Esophagus muscularis mucosa (tissue), 4 donors: ENCODE data around the gene ARL15. TPM values are rescaled to one million over a fixed set of nuclear protein-coding genes. Genes with fewer than 3 reads are reported as not detected.

Experiments used
- DNase-seq: peaks from one replicate; pipeline ENCODE4 v3.0.0-alpha.2; 2017; ENCODE audit errors: extremely low spot score
- H3K27ac ChIP-seq, 4 donors: fragments of 200-600 bp; sonication (generic); replicated peaks in 1 of 4; 1 replicate in 3 of 4; 2 replicates in 1 of 4; pipeline ENCODE4 v1.5.1; 2016 to 2019; ENCODE audit warnings: mild to moderate bottlenecking in 1 of 4
- H3K27me3 ChIP-seq, 4 donors: fragments of 200-600 bp; sonication (generic); one replicate each; pipeline versions ENCODE4 v1.5.1 to v1.6.0; 2016 to 2019
- H3K36me3 ChIP-seq, 4 donors: fragments of 200-600 bp; sonication (generic); one replicate each; pipeline ENCODE4 v1.5.1; 2016 to 2019
- H3K4me1 ChIP-seq, 4 donors: fragments of 200-600 bp; sonication (generic); one replicate each; pipeline ENCODE4 v1.5.1; 2016 to 2019
- H3K4me3 ChIP-seq, 4 donors: fragments of 200-600 bp; sonication (generic); 1 replicate in 2 of 4; 2 replicates in 2 of 4; pipeline ENCODE4 v1.5.1; 2016 to 2019; ENCODE audit warnings: mild to moderate bottlenecking in 4 of 4, moderate library complexity in 1 of 4
- H3K9me3 ChIP-seq, 4 donors: fragments of 200-600 bp; sonication (generic); 1 replicate in 3 of 4; 2 replicates in 1 of 4; pipeline ENCODE4 v1.5.1; 2016 to 2019
- CTCF ChIP-seq, 3 experiments: fragments of 200-600 bp in 2 of 3; fragments of 450-650 bp in 1 of 3; sonication (generic) in 2 of 3; IDR thresholded peaks; one replicate each; pipeline ENCODE4 v1.5.1; 2017 to 2019; ENCODE audit warnings: antibody characterized with exemption in 3 of 3, mild to moderate bottlenecking in 2 of 3, moderate library complexity in 1 of 3
- EP300 ChIP-seq: sonication (generic); formaldehyde crosslinking; IDR thresholded peaks from one replicate; pipeline ENCODE4 v1.6.1; 2017; ENCODE audit warnings: antibody characterized with exemption
- POLR2A ChIP-seq: fragments of 450-650 bp; IDR thresholded peaks from one replicate; pipeline ENCODE4 v1.6.1; 2017; ENCODE audit warnings: antibody characterized with exemption, moderate library complexity, mild to moderate bottlenecking, low read depth
- POLR2AphosphoS5 ChIP-seq, 2 donors: sonication (generic); formaldehyde crosslinking; IDR thresholded peaks; one replicate each; pipeline ENCODE4 v1.6.1; 2017; ENCODE audit warnings: antibody characterized with exemption in 2 of 2
- WGBS: methylation state at CpG from one replicate; pipeline ENCODE4 v1.1.5; 2018; 5-methylcytosine and 5-hydroxymethylcytosine counted together
- intact Hi-C: fragments of 100-400 bp; cut with DNase I; formaldehyde crosslinking; loops from one replicate; pipeline ENCODE4 v1.15.1; 2023
- total RNA-seq, 4 donors: library from RNA; depleted of rRNA; stranded (reverse); fragments of >200 nt; gene quantifications; one replicate each; pipeline versions ENCODE4 v1.1.0 to v1.2.1, GENCODE V29; 2016

The ARL15 gene
- total RNA-seq, 4 donors from 2014 or later: 11.6 to 21.6 (median 16.5) TPM

DNA sequence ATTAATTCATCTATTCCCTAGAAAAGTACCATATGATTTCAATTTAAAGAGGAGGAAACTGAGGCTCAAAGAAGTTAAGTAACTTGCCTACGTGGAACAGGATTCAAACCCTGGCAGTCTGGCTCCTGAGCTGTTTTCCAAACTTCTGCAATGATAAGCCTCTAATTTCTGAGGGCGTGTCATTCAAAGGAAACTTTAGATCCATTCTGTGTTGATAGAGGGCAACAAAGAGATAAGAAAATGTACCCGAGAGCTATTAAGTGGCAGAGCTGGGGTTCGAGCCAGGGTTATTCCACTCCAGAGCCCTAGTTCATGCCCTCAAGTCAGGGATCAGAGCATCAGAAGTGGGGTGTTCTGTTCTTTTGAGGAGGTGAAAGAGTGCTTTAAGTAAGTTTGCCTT is 131.4 kb downstream of the ARL15 start:
- Histone ChIP-seq H3K4me3 (no peak overlapping the region), H3K36me3 (no peaks in the 10 kb centered on the region), H3K27ac (no peak overlapping the region), H3K4me1 (peaks cover 0 to 18% (median 17%) of the 10 kb centered on the region in 4 donors), H3K9me3 (no peaks in the 10 kb centered on the region), H3K27me3 (no peaks in the 10 kb centered on the region)
- no peak for DNase-seq
- intact Hi-C loops: no loop called here
- 88% methylated on average over 4 of the region's 4 CpGs for WGBS
- TF ChIP-seq EP300 (no peak), POLR2AphosphoS5 (IDR thresholded peaks at IDR 0.05) (no peak), POLR2A (no peak)

DNA sequence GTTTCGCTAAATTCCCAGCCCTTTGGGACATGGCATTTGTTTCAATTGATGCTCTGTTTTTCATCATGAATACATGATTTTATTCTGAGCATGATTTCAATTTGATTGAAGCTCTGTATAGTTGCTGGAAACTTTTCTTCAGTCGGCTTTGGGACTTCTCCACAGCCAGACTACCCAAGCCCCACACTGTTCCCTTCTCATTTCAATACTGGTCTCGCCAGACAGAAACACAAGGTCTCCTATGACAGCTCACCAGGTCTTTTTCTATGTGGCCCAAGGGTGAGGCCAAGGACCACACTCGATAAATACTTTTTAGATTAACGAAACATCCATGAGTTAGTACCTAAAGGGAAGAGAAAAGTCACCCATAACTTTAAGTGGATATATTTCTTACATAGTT is 132.2 kb downstream of the ARL15 start:
- Histone ChIP-seq H3K4me1 (peaks cover 0 to 18% (median 17%) of the 10 kb centered on the region in 4 donors), H3K4me3 (no peak overlapping the region), H3K27me3 (no peaks in the 10 kb centered on the region), H3K36me3 (no peaks in the 10 kb centered on the region), H3K27ac (no peak overlapping the region), H3K9me3 (no peaks in the 10 kb centered on the region)
- DNase-seq: no peak
- intact Hi-C loops: no loop called here
- no peak for TF ChIP-seq CTCF (IDR thresholded peaks at IDR 0.05)
- no peak for TF ChIP-seq EP300
- TF ChIP-seq POLR2A: no peak
- no peak for TF ChIP-seq POLR2AphosphoS5 (IDR thresholded peaks at IDR 0.05)
- 82% methylated on average over 5 of the region's 5 CpGs for WGBS

GRCh38 chr5:54177058-54177457 is 133.3 kb downstream of the ARL15 start:
- 82% methylated on average over 2 of the region's 2 CpGs for WGBS
- intact Hi-C loops: no loop called here
- peak overlapping the region in 1 of 4 donors; percentile 8 for H3K27ac ChIP-seq

GRCh38 chr5:54176066-54176830 is 134.1 kb downstream of the ARL15 start:
- Histone ChIP-seq H3K27ac (no peak overlapping the region), H3K4me1 (peaks cover 0 to 18% (median 17%) of the 10 kb centered on the region in 4 donors), H3K9me3 (no peaks in the 10 kb centered on the region), H3K27me3 (no peaks in the 10 kb centered on the region), H3K36me3 (no peaks in the 10 kb centered on the region), H3K4me3 (no peak overlapping the region)
- 93% methylated on average over 6 of the region's 6 CpGs for WGBS
- intact Hi-C loops: no loop called here
- DNase-seq: no peak
- TF ChIP-seq EP300 (no peak), POLR2AphosphoS5 (IDR thresholded peaks at IDR 0.05) (no peak), POLR2A (no peak), CTCF (IDR thresholded peaks at IDR 0.05) (no peak)

More at GRCh38 chr5:54177058-54177457, 133.3 kb downstream of the ARL15 start:
- Histone ChIP-seq H3K4me1 (peaks cover 0 to 18% (median 17%) of the 10 kb centered on the region in 4 donors), H3K36me3 (no peaks in the 10 kb centered on the region), H3K4me3 (no peak overlapping the region), H3K9me3 (no peaks in the 10 kb centered on the region), H3K27me3 (no peaks in the 10 kb centered on the region)
- TF ChIP-seq POLR2AphosphoS5 (IDR thresholded peaks at IDR 0.05) (no peak), EP300 (no peak), CTCF (IDR thresholded peaks at IDR 0.05) (no peak), POLR2A (no peak)
- DNase-seq: no peak

- 100% methylated on average over 2 of the region's 2 CpGs for WGBS
- Histone ChIP-seq H3K27ac (no peak overlapping the region), H3K27me3 (no peaks in the 10 kb centered on the region), H3K36me3 (peaks cover 0 to 5% (median 2%) of the 10 kb centered on the region in 4 donors), H3K4me3 (no peak overlapping the region), H3K9me3 (no peaks in the 10 kb centered on the region), H3K4me1 (peaks cover 0 to 16% (median 13%) of the 10 kb centered on the region in 4 donors)
- TF ChIP-seq POLR2A: no peak
- TF ChIP-seq POLR2AphosphoS5 (IDR thresholded peaks at IDR 0.05): no peak
- no peak for TF ChIP-seq EP300
- no peak for TF ChIP-seq CTCF (IDR thresholded peaks at IDR 0.05)
- intact Hi-C loops: no loop called here
- DNase-seq: no peak
Observed at GRCh38 chr5:54173251-54173650, 137.1 kb downstream of the ARL15 start.
